ENCODE results near the gene E2F4. TPM values are rescaled to one million over a fixed set of nuclear protein-coding genes. Genes with fewer than 3 reads are reported as not detected.

Gene E2F4
- total and polyA plus RNA-seq, 2 of the 13 experiments (the other 11 are each of a cell fraction or from before 2014, with no cell fraction given) = 84.8 to 91.2 TPM

DNA sequence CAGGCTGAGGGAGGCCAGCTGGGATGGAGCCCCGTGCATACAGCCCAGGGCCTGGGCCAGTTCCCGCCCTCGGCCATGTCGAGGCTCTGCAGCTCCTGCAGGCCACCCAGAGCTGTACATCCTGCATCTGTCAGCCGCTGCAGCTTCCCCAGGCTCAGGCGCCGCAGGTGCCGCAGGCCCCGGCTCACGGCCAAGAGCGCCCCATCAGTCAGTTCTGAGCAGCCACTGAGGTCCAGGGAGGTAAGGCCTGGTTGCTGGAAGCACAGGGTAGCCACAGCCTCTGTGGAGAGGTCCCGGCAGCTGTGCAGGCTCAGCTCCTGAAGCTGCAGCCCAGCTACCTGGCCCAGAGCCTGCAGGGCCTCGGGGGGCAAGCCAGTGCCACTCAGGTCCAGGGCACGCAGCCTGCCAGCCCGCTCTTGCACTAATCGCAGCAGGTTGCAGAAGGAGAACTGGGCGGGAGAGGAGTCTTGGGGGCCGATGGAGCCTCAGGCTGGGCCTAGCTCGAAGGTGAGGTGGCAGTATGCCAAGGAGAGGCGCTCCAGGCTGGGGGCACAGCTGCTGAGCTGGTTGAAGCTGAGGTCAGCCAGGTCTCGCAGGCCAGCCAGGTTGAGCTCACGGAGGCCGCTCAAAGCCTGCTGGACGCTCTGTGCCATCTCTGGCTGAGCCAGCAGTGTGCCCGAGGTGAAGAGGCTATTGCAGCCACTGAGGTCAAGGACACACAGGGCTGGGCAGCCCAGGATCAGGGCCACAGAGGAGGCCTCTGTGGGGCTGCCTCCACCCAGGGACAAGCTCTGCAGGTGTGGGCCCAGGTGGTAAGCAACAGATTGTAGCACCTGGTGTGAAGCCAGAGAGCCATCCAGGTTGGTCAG, 18.3 kb downstream of the E2F4 start (continued):
- TF ChIP-seq SP1 (IDR thresholded peaks at IDR 0.05) (no peak), SP1 (CRISPR knock-in tag; IDR thresholded peaks at IDR 0.05) (0 out of 2 replicates have a peak, but pooled peaks have one; percentile 29), ZNF616 (CRISPR knock-in tag; IDR thresholded peaks at IDR 0.05; ENCODE audit: low read depth) (no peak), ZNF496 (CRISPR knock-in tag; IDR thresholded peaks at IDR 0.05; ENCODE audit: insufficient replicate concordance) (no peak), ZNF143 (CRISPR knock-in tag; IDR thresholded peaks at IDR 0.05) (no peak), SNRNP70 (IDR thresholded peaks at IDR 0.05; ENCODE audit: low read depth, low read length) (no peak), ZNF441 (CRISPR knock-in tag; IDR thresholded peaks at IDR 0.05; ENCODE audit: borderline replicate concordance) (no peak), HNRNPL (IDR thresholded peaks at IDR 0.05; ENCODE audit: low read depth, low read length) (peak; percentile 86), ZBTB20 (CRISPR knock-in tag; IDR thresholded peaks at IDR 0.05; ENCODE audit: borderline replicate concordance, low read depth) (no peak), ZNF121 (CRISPR knock-in tag; IDR thresholded peaks at IDR 0.05) (no peak), FLYWCH1 (CRISPR knock-in tag; IDR thresholded peaks at IDR 0.05) (no peak), ZNF672 (CRISPR knock-in tag; IDR thresholded peaks at IDR 0.05) (0 out of 2 replicates have a peak, but pooled peaks have one; percentile 59), NFATC3 (CRISPR knock-in tag; IDR thresholded peaks at IDR 0.05) (no peak), POLR2AphosphoS2 (IDR thresholded peaks at IDR 0.05; ENCODE audit: low read depth, low read length) (no peak), ZNF317 (CRISPR knock-in tag; IDR thresholded peaks at IDR 0.05) (no peak), SMAD1 (CRISPR knock-in tag; IDR thresholded peaks at IDR 0.05; ENCODE audit: borderline replicate concordance, low read depth) (no peak), CHCHD3 (CRISPR knock-in tag; IDR thresholded peaks at IDR 0.05) (no peak), MXD4 (CRISPR knock-in tag; IDR thresholded peaks at IDR 0.05) (no peak), SCMH1 (CRISPR knock-in tag; IDR thresholded peaks at IDR 0.05; ENCODE audit: borderline replicate concordance) (no peak), ZSCAN22 (CRISPR knock-in tag; IDR thresholded peaks at IDR 0.05) (no peak), ATF1 (CRISPR knock-in tag; IDR thresholded peaks at IDR 0.05) (no peak), ZSCAN21 (CRISPR knock-in tag; IDR thresholded peaks at IDR 0.05; ENCODE audit: borderline replicate concordance) (peak; percentile 41; the same call in 1 of the 2 replicates), NCOA1 (CRISPR knock-in tag; IDR thresholded peaks at IDR 0.05) (peak; percentile 64; the same call in 1 of the 2 replicates), SNAPC2 (CRISPR knock-in tag; IDR thresholded peaks at IDR 0.05) (no peak), SALL1 (CRISPR knock-in tag; IDR thresholded peaks at IDR 0.05) (no peak), ZNF253 (CRISPR knock-in tag; IDR thresholded peaks at IDR 0.05; ENCODE audit: borderline replicate concordance) (no peak; the same call in 1 of the 2 replicates)
- TF ChIP-seq, protein P1, sequence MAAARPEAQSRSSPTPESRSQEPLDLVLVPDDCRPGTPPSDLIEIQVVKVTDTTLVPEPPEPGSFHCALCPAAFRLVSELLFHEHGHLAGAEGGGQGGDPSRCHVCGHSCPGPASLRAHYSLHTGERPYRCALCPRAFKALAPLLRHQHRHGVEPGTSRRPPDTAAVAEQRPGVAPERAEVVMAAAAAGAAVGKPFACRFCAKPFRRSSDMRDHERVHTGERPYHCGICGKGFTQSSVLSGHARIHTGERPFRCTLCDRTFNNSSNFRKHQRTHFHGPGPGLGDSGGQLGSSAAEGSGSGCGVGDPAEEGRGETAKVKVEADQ (CRISPR knock-in tag; IDR thresholded peaks at IDR 0.05; ENCODE audit: borderline replicate concordance) = no peak
- TF ChIP-seq, protein P2, sequence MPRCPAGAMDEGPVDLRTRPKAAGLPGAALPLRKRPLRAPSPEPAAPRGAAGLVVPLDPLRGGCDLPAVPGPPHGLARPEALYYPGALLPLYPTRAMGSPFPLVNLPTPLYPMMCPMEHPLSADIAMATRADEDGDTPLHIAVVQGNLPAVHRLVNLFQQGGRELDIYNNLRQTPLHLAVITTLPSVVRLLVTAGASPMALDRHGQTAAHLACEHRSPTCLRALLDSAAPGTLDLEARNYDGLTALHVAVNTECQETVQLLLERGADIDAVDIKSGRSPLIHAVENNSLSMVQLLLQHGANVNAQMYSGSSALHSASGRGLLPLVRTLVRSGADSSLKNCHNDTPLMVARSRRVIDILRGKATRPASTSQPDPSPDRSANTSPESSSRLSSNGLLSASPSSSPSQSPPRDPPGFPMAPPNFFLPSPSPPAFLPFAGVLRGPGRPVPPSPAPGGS (CRISPR knock-in tag; IDR thresholded peaks at IDR 0.05) = peak; percentile 39; the same call in 1 of the 2 replicates
- TF ChIP-seq, protein P3, sequence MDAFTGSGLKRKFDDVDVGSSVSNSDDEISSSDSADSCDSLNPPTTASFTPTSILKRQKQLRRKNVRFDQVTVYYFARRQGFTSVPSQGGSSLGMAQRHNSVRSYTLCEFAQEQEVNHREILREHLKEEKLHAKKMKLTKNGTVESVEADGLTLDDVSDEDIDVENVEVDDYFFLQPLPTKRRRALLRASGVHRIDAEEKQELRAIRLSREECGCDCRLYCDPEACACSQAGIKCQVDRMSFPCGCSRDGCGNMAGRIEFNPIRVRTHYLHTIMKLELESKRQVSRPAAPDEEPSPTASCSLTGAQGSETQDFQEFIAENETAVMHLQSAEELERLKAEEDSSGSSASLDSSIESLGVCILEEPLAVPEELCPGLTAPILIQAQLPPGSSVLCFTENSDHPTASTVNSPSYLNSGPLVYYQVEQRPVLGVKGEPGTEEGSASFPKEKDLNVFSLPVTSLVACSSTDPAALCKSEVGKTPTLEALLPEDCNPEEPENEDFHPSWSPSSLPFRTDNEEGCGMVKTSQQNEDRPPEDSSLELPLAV (CRISPR knock-in tag; conservative IDR thresholded peaks at IDR 0.05; ENCODE audit: low read depth) = 0 out of 2 replicates have a peak, but pooled peaks have one; percentile 35
